Endodermal cell (in vitro differentiated cells): ENCODE data around the gene PARP15. TPM values are rescaled to one million over a fixed set of nuclear protein-coding genes. Genes with fewer than 3 reads are reported as not detected.

Experiments
- DNase-seq: peaks from one replicate; pipeline ENCODE4 v3.0.0-alpha.2; 2017
- H3K27ac ChIP-seq: 2 replicates; pipeline ENCODE4 v1.5.1; 2013; ENCODE audit warnings: mild to moderate bottlenecking, low read depth, low read length, moderate library complexity
- H3K27me3 ChIP-seq: 2 replicates; pipeline ENCODE4 v1.6.1; 2013; ENCODE audit warnings: mild to moderate bottlenecking, low read length, moderate library complexity; ENCODE audit not compliant: insufficient read depth, control insufficient read depth, poor library complexity, severe bottlenecking
- H3K36me3 ChIP-seq: 2 replicates; pipeline ENCODE4 v1.7.0; 2013; ENCODE audit warnings: mild to moderate bottlenecking, low read length, moderate library complexity; ENCODE audit not compliant: control insufficient read depth, insufficient read depth
- H3K4me1 ChIP-seq: one replicate; pipeline ENCODE4 v1.7.0; 2013; ENCODE audit warnings: low read length; ENCODE audit not compliant: control insufficient read depth, insufficient read depth
- H3K4me3 ChIP-seq: 2 replicates; pipeline ENCODE4 v1.5.1; 2013; ENCODE audit warnings: mild to moderate bottlenecking, low read length, moderate library complexity
- H3K9ac ChIP-seq: 2 replicates; pipeline ENCODE4 v1.6.1; 2013; ENCODE audit warnings: mild to moderate bottlenecking, low read length, moderate library complexity; ENCODE audit not compliant: poor library complexity, severe bottlenecking; ENCODE audit errors: extremely low read depth
- H3K9me3 ChIP-seq: 2 replicates; pipeline ENCODE4 v1.6.1; 2013; ENCODE audit warnings: mild to moderate bottlenecking, low read length, moderate library complexity; ENCODE audit not compliant: control insufficient read depth
- H3K27ac Mint-ChIP-seq: 2 replicates; pipeline ENCODE4 v1.8.0; 2020; ENCODE audit warnings: mixed read lengths
- H3K27me3 Mint-ChIP-seq: 2 replicates; pipeline ENCODE4 v1.8.0; 2021; ENCODE audit warnings: mild to moderate bottlenecking, mixed read lengths; ENCODE audit not compliant: insufficient read depth
- H3K36me3 Mint-ChIP-seq: 2 replicates; pipeline ENCODE4 v1.8.0; 2020; ENCODE audit warnings: low read depth, mixed read lengths
- H3K4me1 Mint-ChIP-seq: 2 replicates; pipeline ENCODE4 v1.8.0; 2020; ENCODE audit warnings: mixed read lengths
- H3K4me3 Mint-ChIP-seq: 2 replicates; pipeline ENCODE4 v1.8.0; 2020; ENCODE audit warnings: mild to moderate bottlenecking, moderate library complexity, mixed read lengths
- H3K9me3 Mint-ChIP-seq: 2 replicates; pipeline ENCODE4 v1.8.0; 2020; ENCODE audit warnings: mild to moderate bottlenecking, mixed read lengths
- CTCF ChIP-seq: fragments of 200-600 bp; sonication (generic); conservative IDR thresholded peaks from 2 replicates; pipeline ENCODE4 v1.5.0; 2021; ENCODE audit warnings: antibody characterized with exemption, mild to moderate bottlenecking
- WGBS, 2 experiments: methylation state at CpG; one replicate each; pipeline versions ENCODE4 v1.1.5 to v1.1.7; 2013; ENCODE audit warnings: missing lambda C conversion rate in 2 of 2, mixed read lengths in 1 of 2; ENCODE audit not compliant: insufficient coverage in 1 of 2, insufficient read length in 1 of 2; 5-methylcytosine and 5-hydroxymethylcytosine counted together
- total RNA-seq, 2 donors: library from RNA; stranded (reverse); fragmentation: NEBNext Ultra II Directional in 1 of 2; extraction: Animal tissue kit (Norgen Biotek cat#: 25700) in 1 of 2; gene quantifications; 2 replicates in 1 of 2; 3 replicates in 1 of 2; pipeline ENCODE4 v1.2.1, GENCODE V29; 2021

PARP15 gene
- total RNA-seq, 2 donors from 2014 or later = 0.18 to 0.44 TPM

- Mint-ChIP-seq H3K27ac (no peak overlapping the region), H3K4me3 (no peak overlapping the region), H3K27me3 (no peaks in the 10 kb centered on the region), H3K36me3 (peaks cover 5% of the 10 kb centered on the region), H3K9me3 (peaks cover 25% of the 10 kb centered on the region), H3K4me1 (no peaks in the 10 kb centered on the region)
- no peaks in the 10 kb centered on the region for H3K4me1 ChIP-seq
- H3K36me3 ChIP-seq = no peaks in the 10 kb centered on the region
- no peak for TF ChIP-seq CTCF
- H3K9ac ChIP-seq = no peak overlapping the region
- peaks cover 29% of the 10 kb centered on the region for H3K9me3 ChIP-seq
- DNase-seq = no peak
- no peak overlapping the region for H3K27ac ChIP-seq
- no peak overlapping the region for H3K4me3 ChIP-seq
- WGBS, 2 experiments = 83% methylated on average over 1 of the region's 1 CpG; no CpG with 5 or more reads in 1 of the 2 experiments
- H3K27me3 ChIP-seq = no peaks in the 10 kb centered on the region
These were observed 8.6 kb downstream of the PARP15 start for GRCh38 chr3:122586098-122586497.

GRCh38 chr3:122586773-122587485 lies 9.5 kb downstream of the PARP15 start:
- H3K4me3 ChIP-seq = no peak overlapping the region
- peaks cover 20% of the 10 kb centered on the region for H3K9me3 ChIP-seq
- Mint-ChIP-seq H3K27ac (no peak overlapping the region), H3K36me3 (peaks cover 2% of the 10 kb centered on the region), H3K4me3 (no peak overlapping the region), H3K4me1 (no peaks in the 10 kb centered on the region), H3K9me3 (peaks cover 17% of the 10 kb centered on the region), H3K27me3 (no peaks in the 10 kb centered on the region)
- H3K9ac ChIP-seq = no peak overlapping the region
- no peak for TF ChIP-seq CTCF
- H3K4me1 ChIP-seq = no peaks in the 10 kb centered on the region
- no peaks in the 10 kb centered on the region for H3K27me3 ChIP-seq
- DNase-seq = no peak
- no peaks in the 10 kb centered on the region for H3K36me3 ChIP-seq
- H3K27ac ChIP-seq = no peak overlapping the region

GRCh38 chr3:122587572-122587971 lies 10.1 kb downstream of the PARP15 start:
- Mint-ChIP-seq H3K4me3 (no peak overlapping the region), H3K27ac (no peak overlapping the region), H3K27me3 (no peaks in the 10 kb centered on the region), H3K36me3 (peaks cover 2% of the 10 kb centered on the region), H3K9me3 (peaks cover 10% of the 10 kb centered on the region), H3K4me1 (no peaks in the 10 kb centered on the region)
- Histone ChIP-seq H3K4me3 (no peak overlapping the region), H3K9ac (no peak overlapping the region), H3K36me3 (no peaks in the 10 kb centered on the region), H3K27ac (no peak overlapping the region), H3K4me1 (no peaks in the 10 kb centered on the region), H3K27me3 (no peaks in the 10 kb centered on the region), H3K9me3 (peaks cover 14% of the 10 kb centered on the region)
- no peak for TF ChIP-seq CTCF
- WGBS, 2 experiments = 29 to 40% methylated on average over 1 to 2 of the region's 2 CpGs
- no peak for DNase-seq
